Panc1 (cell line): Measurements from ENCODE around the gene CHD6. TPM values are rescaled to one million over a fixed set of nuclear protein-coding genes. Genes with fewer than 3 reads are reported as not detected.

Experiments used
- ATAC-seq: fragments of 200-7000 bp; cut with Tn5 transposase; 2 replicates; pipeline ENCODE4 v1.9.1; 2020; ENCODE audit warnings: mild to moderate bottlenecking, moderate library complexity
- BruUV-seq: library from RNA; stranded (reverse); fragments of 400-500 nt; replicated peaks from 2 replicates; lab custom pipeline; 2021; lab: Mats Ljungman, UMichigan
- CTCF ChIA-PET: fragments of 300-600 bp; sonication (Branson Sonifier 250); formaldehyde crosslinking; loops from one replicate; lab custom pipeline; 2022; ENCODE audit warnings: antibody characterized with exemption; lab: Charles Lee
- POLR2A ChIA-PET: fragments of 300-600 bp; sonication (Branson Sonifier 250); formaldehyde crosslinking; loops from one replicate; lab custom pipeline; 2022; ENCODE audit warnings: antibody characterized with exemption; lab: Charles Lee
- DNase-seq: peaks from one replicate; pipeline ENCODE4 v3.0.0-alpha.2; 2010; ENCODE audit warnings: low read depth, low spot score
- H3K27ac ChIP-seq: 2 replicates; pipeline ENCODE4 v1.5.1; 2011; ENCODE audit warnings: mild to moderate bottlenecking, low read length, inconsistent platforms
- H3K27me3 ChIP-seq: fragments of 200-500 bp; sonication (Bioruptor generic); 2 replicates; pipeline ENCODE4 v1.6.0; 2014; ENCODE audit warnings: low read length, inconsistent platforms; ENCODE audit not compliant: control insufficient read depth, insufficient read depth
- H3K36me3 ChIP-seq: fragments of 200-500 bp; sonication (Bioruptor generic); 2 replicates; pipeline ENCODE4 v1.5.1; 2014; ENCODE audit warnings: inconsistent platforms, mild to moderate bottlenecking, low read length, moderate library complexity; ENCODE audit not compliant: control insufficient read depth, insufficient read depth
- H3K4me1 ChIP-seq: 2 replicates; pipeline ENCODE4 v1.5.1; 2011; ENCODE audit warnings: inconsistent platforms, mild to moderate bottlenecking, low read length, moderate library complexity; ENCODE audit not compliant: control insufficient read depth, insufficient read depth
- H3K4me3 ChIP-seq, 2 experiments: 2 replicates each; pipeline ENCODE4 v1.5.1; 2011 to 2012; ENCODE audit warnings: low read depth in 2 of 2, low read length in 2 of 2, mild to moderate bottlenecking in 2 of 2, inconsistent platforms in 1 of 2, moderate library complexity in 1 of 2
- H3K9me3 ChIP-seq: fragments of 200-500 bp; sonication (Bioruptor generic); 2 replicates; pipeline ENCODE4 v1.5.1; 2014; ENCODE audit warnings: low read depth, mild to moderate bottlenecking, inconsistent platforms, low read length, moderate library complexity; ENCODE audit not compliant: control insufficient read depth, insufficient read depth
- CTCF ChIP-seq: fragments of 450-650 bp; IDR thresholded peaks from 2 replicates; pipeline ENCODE4 v1.5.1; 2017; ENCODE audit warnings: mild to moderate bottlenecking
- POLR2AphosphoS5 ChIP-seq: IDR thresholded peaks from 2 replicates; pipeline ENCODE4 v1.6.1; 2012; ENCODE audit warnings: mild to moderate bottlenecking, low read depth, low read length, moderate library complexity
- REST ChIP-seq, 2 experiments: IDR thresholded peaks; 2 replicates each; pipeline ENCODE4 v1.6.1; 2011 to 2012; ENCODE audit warnings: low read depth in 2 of 2, control low read depth in 1 of 2, low read length in 1 of 2, mild to moderate bottlenecking in 1 of 2, moderate library complexity in 1 of 2; ENCODE audit not compliant: insufficient read depth in 1 of 2
- SIN3A ChIP-seq: IDR thresholded peaks from 2 replicates; pipeline ENCODE4 v1.6.1; 2012; ENCODE audit warnings: low read depth, mild to moderate bottlenecking, low read length, moderate library complexity, borderline replicate concordance; ENCODE audit not compliant: insufficient read depth
- TCF7L2 ChIP-seq: IDR thresholded peaks from 2 replicates; pipeline ENCODE4 v1.6.1; 2011; ENCODE audit warnings: mild to moderate bottlenecking, low read depth, low read length, inconsistent platforms
- in situ Hi-C: cut with HindIII; loops from 2 replicates; pipeline ENCODE4 v1.10.0; 2016; ENCODE audit warnings: low sequenced_read_pairs, low pct_unique_long_range_greater_than_20kb
- intact Hi-C: fragments of 100-400 bp; cut with micrococcal nuclease; formaldehyde crosslinking; loops from one replicate; pipeline ENCODE4 v1.10.0; 2022; ENCODE audit not compliant: unreplicated experiment
- total RNA-seq: library from RNA; stranded (reverse); gene quantifications from one replicate; pipeline ENCODE4 v1.2.1, GENCODE V29; 2021; ENCODE audit not compliant: unreplicated experiment

Gene CHD6
- total RNA-seq, 1 experiment from 2014 or later, result 21.3 TPM

DNA sequence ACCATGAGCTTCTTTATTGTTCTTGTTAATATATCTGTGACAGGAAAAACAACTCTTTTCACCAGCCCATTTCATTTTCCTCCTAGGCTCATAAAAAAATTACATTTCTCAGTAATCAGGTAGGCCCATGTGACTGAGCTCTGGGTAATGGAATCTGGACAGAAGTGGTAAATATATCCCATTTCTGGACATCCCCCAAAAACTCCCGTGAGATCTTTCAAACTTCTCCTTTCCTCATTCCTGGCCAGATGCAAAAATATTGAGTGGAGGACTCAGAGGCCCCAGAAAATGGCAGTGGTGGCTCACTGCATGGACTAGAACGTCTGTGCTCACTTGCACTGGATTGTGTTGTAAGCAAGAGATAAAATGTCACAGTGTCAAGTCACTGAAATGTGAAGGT is 3.8 kb upstream of the CHD6 start:
- H3K4me1 ChIP-seq, result peaks cover 1% of the 10 kb centered on the region
- intact Hi-C loops (no loop called here), in situ Hi-C loops (no loop called here)
- DNase-seq, result no peak
- H3K4me3 ChIP-seq, result no peak overlapping the region
- no peak for TF ChIP-seq CTCF
- TF ChIP-seq TCF7L2, result no peak
- no peak for TF ChIP-seq SIN3A
- TF ChIP-seq REST (IDR thresholded peaks at IDR 0.05; ENCODE audit: insufficient read depth in 1 of 2, low read depth in 2 of 2, low read length in 1 of 2), result no peak
- TF ChIP-seq POLR2AphosphoS5, result no peak
- H3K27me3 ChIP-seq, result peaks cover 3% of the 10 kb centered on the region; the same call in 1 of the 2 replicates
- BruUV-seq, result no TSS peak
- CTCF ChIA-PET, result no interaction called here
- H3K9me3 ChIP-seq, result no peaks in the 10 kb centered on the region
- no peaks in the 10 kb centered on the region for H3K36me3 ChIP-seq
- POLR2A ChIA-PET, result no interaction called here
- H3K27ac ChIP-seq, result no peak overlapping the region
- no peak for ATAC-seq

- in situ Hi-C loops (no loop called here), intact Hi-C loops (no loop called here)
- Histone ChIP-seq H3K4me3 (no peak overlapping the region), H3K9me3 (no peaks in the 10 kb centered on the region), H3K27ac (no peak overlapping the region), H3K36me3 (no peaks in the 10 kb centered on the region), H3K27me3 (peaks cover 3% of the 10 kb centered on the region; the same call in 1 of the 2 replicates), H3K4me1 (peaks cover 7% of the 10 kb centered on the region)
- DNase-seq, result no peak
- BruUV-seq, result no TSS peak
- ChIA-PET CTCF (no interaction called here), POLR2A (no interaction called here)
- TF ChIP-seq SIN3A (no peak), TCF7L2 (no peak), CTCF (no peak)
- no peak for ATAC-seq
Observed at GRCh38 chr20:41621421-41621820, 3.2 kb upstream of the CHD6 start.
